Omental fat pad (tissue), 4 donors: ENCODE data around the gene ARHGEF37. TPM values are rescaled to one million over a fixed set of nuclear protein-coding genes. Genes with fewer than 3 reads are reported as not detected.

Source experiments
- ATAC-seq: fragments of 150-250 bp; one replicate; pipeline ENCODE4 v1.9.1; 2016; ENCODE audit warnings: mild to moderate bottlenecking, moderate library complexity; ENCODE audit not compliant: low FRiP score
- DNase-seq: peaks from one replicate; pipeline ENCODE4 v3.0.0-alpha.2; 2019; ENCODE audit warnings: low spot score
- total RNA-seq, 4 donors: library from RNA; depleted of rRNA; stranded (reverse); fragments of >200 nt; gene quantifications; one replicate each; pipeline ENCODE4 v1.1.0, GENCODE V29; 2016
- TF ChIP-seq, protein P1 (sequence below), 3 donors: fragments of 450-650 bp; IDR thresholded peaks; one replicate each; pipeline ENCODE4 v1.5.1; 2016 to 2017; ENCODE audit warnings: antibody characterized with exemption in 3 of 3, mild to moderate bottlenecking in 3 of 3, moderate library complexity in 2 of 3

ARHGEF37 gene
- total RNA-seq, 4 donors from 2014 or later: 3.1 to 8.5 (median 4.6) TPM

DNA sequence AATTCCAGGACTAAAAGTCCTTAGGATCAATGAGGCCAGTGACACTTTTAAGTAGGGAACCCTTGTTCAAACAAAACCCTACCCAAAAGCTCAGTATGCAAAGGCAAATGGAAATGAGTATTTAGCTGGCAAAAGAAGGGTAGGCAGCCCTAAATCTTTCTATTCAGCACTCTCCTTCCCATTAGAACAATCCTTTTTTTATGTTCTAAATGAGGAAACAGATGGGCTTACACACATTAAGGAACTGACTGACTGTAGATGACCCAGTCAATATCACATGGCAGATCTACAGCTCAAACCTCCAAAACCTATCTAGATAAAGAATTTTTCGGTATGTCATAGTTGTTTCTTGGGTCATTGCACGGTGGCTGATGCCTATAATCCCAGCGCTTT, 37.3 kb upstream of the ARHGEF37 start:
- TF ChIP-seq, protein P1, sequence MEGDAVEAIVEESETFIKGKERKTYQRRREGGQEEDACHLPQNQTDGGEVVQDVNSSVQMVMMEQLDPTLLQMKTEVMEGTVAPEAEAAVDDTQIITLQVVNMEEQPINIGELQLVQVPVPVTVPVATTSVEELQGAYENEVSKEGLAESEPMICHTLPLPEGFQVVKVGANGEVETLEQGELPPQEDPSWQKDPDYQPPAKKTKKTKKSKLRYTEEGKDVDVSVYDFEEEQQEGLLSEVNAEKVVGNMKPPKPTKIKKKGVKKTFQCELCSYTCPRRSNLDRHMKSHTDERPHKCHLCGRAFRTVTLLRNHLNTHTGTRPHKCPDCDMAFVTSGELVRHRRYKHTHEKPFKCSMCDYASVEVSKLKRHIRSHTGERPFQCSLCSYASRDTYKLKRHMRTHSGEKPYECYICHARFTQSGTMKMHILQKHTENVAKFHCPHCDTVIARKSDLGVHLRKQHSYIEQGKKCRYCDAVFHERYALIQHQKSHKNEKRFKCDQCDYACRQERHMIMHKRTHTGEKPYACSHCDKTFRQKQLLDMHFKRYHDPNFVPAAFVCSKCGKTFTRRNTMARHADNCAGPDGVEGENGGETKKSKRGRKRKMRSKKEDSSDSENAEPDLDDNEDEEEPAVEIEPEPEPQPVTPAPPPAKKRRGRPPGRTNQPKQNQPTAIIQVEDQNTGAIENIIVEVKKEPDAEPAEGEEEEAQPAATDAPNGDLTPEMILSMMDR (IDR thresholded peaks at IDR 0.05): no peak
- no peak for DNase-seq
- ATAC-seq: no peak

DNA sequence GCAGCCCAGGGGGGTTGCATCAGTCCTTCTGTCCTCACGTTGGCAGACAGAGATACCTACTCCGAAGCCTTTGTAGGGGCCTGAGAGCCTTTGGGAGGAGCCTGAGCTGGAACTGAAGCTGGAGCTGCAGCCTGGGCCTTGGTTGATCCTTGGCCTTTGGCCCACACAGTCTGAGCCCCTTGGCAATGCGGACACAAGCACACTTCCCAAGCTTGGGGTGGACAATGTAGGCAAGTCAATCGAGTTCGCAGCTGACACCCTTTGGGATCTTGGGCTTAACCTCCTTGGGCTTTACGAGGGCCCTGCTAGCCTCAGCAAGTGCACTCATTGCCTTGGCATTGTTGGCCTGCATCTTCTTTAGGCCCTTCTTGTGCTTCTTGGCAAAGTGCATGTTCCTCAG, 36.0 kb upstream of the ARHGEF37 start:
- no peak for ATAC-seq
- no peak for DNase-seq
- TF ChIP-seq, protein P1 (IDR thresholded peaks at IDR 0.05): no peak

GRCh38 chr5:149546974-149547373, 34.3 kb upstream of the ARHGEF37 start:
- TF ChIP-seq, protein P1 (IDR thresholded peaks at IDR 0.05): no peak
- DNase-seq (no peak), ATAC-seq (no peak)

- no peak for DNase-seq
- no peak for ATAC-seq
- TF ChIP-seq, protein P1 (IDR thresholded peaks at IDR 0.05): no peak
Observed at GRCh38 chr5:149549461-149550267, 31.6 kb upstream of the ARHGEF37 start.

- ATAC-seq: no peak
- DNase-seq: no peak
Observed at GRCh38 chr5:149550268-149550583, 31.1 kb upstream of the ARHGEF37 start.

GRCh38 chr5:149550594-149551226, 30.6 kb upstream of the ARHGEF37 start:
- ATAC-seq (no peak), DNase-seq (no peak)
- TF ChIP-seq, protein P1 (IDR thresholded peaks at IDR 0.05): no peak

More at GRCh38 chr5:149550268-149550583, 31.1 kb upstream of the ARHGEF37 start:
- TF ChIP-seq, protein P1 (IDR thresholded peaks at IDR 0.05): no peak
